ENCODE data around the gene STK26. TPM values are rescaled to one million over a fixed set of nuclear protein-coding genes. Genes with fewer than 3 reads are reported as not detected.

Gene STK26
- total and polyA plus RNA-seq, 4 donors = 2.0 to 16.9 (median 3.4) TPM

DNA sequence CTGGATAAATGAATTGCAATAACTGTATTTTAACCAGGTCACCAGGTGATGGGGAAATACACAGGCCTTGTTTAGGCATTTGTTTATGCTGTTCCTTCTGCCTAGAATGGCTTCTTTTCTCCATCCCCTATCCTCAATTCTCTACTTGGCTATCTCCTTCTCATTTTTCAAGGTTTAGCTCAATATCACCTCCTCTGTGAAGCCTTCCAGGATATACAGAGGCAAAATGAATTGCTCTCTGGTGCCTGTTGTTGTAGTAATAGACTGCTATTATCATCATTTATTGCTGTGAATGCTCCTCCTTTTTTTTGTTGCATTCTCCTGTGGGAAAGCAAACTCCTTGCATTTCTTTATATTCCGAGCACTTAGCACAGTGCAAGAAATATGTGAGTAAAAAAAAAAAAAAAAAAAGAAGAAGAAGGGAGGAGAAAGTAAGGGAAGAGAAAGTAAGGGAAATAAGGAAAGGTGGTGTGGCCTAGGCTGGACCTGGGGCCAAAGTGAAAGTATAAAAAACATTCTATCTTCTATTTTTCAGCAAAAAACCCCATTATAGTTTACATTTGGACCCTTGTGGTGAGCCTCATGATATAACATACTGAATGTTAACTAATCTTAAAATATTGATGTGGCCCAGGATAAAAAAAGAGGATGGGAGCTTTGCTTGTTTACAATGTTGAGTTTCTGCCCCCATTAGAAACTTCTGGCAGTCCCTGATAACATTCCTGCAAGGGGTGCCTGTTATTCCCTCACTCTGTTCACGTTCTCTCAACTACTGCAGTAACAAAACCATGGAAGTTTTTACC lies 6.3 kb upstream of the STK26 start:
- 83% methylated on average over 2 of the region's 2 CpGs for WGBS

More for the DNA sequence above, 6.3 kb upstream of the STK26 start:
- Histone ChIP-seq H3K27me3 (ENCODE audit: control insufficient read depth in 4 of 4, insufficient read depth in 4 of 4, low read length in 3 of 4) (no peaks in the 10 kb centered on the region), H3K9ac (ENCODE audit: low read depth in 1 of 2, low read length in 2 of 2) (no peak overlapping the region), H3K4me3 (ENCODE audit: low read depth in 1 of 3, low read length in 3 of 3) (no peak overlapping the region), H3K9me3 (ENCODE audit: control insufficient read depth in 4 of 4, low read length in 3 of 4) (no peaks in the 10 kb centered on the region), H3K36me3 (ENCODE audit: control insufficient read depth in 4 of 4, insufficient read depth in 3 of 4, low read depth in 1 of 4, low read length in 3 of 4) (no peaks in the 10 kb centered on the region), H3K27ac (ENCODE audit: low read depth in 1 of 2, low read length in 2 of 2) (no peak overlapping the region), H3K4me1 (ENCODE audit: control insufficient read depth in 4 of 4, insufficient read depth in 4 of 4, low read length in 3 of 4) (no peaks in the 10 kb centered on the region)
- TF ChIP-seq, protein P1, sequence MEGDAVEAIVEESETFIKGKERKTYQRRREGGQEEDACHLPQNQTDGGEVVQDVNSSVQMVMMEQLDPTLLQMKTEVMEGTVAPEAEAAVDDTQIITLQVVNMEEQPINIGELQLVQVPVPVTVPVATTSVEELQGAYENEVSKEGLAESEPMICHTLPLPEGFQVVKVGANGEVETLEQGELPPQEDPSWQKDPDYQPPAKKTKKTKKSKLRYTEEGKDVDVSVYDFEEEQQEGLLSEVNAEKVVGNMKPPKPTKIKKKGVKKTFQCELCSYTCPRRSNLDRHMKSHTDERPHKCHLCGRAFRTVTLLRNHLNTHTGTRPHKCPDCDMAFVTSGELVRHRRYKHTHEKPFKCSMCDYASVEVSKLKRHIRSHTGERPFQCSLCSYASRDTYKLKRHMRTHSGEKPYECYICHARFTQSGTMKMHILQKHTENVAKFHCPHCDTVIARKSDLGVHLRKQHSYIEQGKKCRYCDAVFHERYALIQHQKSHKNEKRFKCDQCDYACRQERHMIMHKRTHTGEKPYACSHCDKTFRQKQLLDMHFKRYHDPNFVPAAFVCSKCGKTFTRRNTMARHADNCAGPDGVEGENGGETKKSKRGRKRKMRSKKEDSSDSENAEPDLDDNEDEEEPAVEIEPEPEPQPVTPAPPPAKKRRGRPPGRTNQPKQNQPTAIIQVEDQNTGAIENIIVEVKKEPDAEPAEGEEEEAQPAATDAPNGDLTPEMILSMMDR (IDR thresholded peaks at IDR 0.05; ENCODE audit: low read depth, low read length, missing input control) = no peak
- TF ChIP-seq RAD21 (IDR thresholded peaks at IDR 0.05) (no peak), HNF4G (IDR thresholded peaks at IDR 0.05) (no peak), FOXA1 (IDR thresholded peaks at IDR 0.05) (no peak), FOXA2 (IDR thresholded peaks at IDR 0.05) (no peak), EGR1 (IDR thresholded peaks at IDR 0.05; ENCODE audit: low read depth in 2 of 2) (no peak), GABPA (IDR thresholded peaks at IDR 0.05 in 1 of 2, conservative IDR thresholded peaks at IDR 0.05 in 1 of 2) (no peak), JUND (IDR thresholded peaks at IDR 0.05) (no peak), RXRA (IDR thresholded peaks at IDR 0.05) (no peak), SP1 (IDR thresholded peaks at IDR 0.05) (no peak), TAF1 (conservative IDR thresholded peaks at IDR 0.05) (no peak), NR2F2 (IDR thresholded peaks at IDR 0.05) (no peak), YY1 (IDR thresholded peaks at IDR 0.05) (no peak), HNF4A (conservative IDR thresholded peaks at IDR 0.05) (no peak)
- TF ChIP-seq, protein P2, sequence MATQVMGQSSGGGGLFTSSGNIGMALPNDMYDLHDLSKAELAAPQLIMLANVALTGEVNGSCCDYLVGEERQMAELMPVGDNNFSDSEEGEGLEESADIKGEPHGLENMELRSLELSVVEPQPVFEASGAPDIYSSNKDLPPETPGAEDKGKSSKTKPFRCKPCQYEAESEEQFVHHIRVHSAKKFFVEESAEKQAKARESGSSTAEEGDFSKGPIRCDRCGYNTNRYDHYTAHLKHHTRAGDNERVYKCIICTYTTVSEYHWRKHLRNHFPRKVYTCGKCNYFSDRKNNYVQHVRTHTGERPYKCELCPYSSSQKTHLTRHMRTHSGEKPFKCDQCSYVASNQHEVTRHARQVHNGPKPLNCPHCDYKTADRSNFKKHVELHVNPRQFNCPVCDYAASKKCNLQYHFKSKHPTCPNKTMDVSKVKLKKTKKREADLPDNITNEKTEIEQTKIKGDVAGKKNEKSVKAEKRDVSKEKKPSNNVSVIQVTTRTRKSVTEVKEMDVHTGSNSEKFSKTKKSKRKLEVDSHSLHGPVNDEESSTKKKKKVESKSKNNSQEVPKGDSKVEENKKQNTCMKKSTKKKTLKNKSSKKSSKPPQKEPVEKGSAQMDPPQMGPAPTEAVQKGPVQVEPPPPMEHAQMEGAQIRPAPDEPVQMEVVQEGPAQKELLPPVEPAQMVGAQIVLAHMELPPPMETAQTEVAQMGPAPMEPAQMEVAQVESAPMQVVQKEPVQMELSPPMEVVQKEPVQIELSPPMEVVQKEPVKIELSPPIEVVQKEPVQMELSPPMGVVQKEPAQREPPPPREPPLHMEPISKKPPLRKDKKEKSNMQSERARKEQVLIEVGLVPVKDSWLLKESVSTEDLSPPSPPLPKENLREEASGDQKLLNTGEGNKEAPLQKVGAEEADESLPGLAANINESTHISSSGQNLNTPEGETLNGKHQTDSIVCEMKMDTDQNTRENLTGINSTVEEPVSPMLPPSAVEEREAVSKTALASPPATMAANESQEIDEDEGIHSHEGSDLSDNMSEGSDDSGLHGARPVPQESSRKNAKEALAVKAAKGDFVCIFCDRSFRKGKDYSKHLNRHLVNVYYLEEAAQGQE (IDR thresholded peaks at IDR 0.05) = no peak
- TF ChIP-seq, protein P3, sequence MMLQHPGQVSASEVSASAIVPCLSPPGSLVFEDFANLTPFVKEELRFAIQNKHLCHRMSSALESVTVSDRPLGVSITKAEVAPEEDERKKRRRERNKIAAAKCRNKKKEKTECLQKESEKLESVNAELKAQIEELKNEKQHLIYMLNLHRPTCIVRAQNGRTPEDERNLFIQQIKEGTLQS (IDR thresholded peaks at IDR 0.05) = no peak
- TF ChIP-seq, protein P4, sequence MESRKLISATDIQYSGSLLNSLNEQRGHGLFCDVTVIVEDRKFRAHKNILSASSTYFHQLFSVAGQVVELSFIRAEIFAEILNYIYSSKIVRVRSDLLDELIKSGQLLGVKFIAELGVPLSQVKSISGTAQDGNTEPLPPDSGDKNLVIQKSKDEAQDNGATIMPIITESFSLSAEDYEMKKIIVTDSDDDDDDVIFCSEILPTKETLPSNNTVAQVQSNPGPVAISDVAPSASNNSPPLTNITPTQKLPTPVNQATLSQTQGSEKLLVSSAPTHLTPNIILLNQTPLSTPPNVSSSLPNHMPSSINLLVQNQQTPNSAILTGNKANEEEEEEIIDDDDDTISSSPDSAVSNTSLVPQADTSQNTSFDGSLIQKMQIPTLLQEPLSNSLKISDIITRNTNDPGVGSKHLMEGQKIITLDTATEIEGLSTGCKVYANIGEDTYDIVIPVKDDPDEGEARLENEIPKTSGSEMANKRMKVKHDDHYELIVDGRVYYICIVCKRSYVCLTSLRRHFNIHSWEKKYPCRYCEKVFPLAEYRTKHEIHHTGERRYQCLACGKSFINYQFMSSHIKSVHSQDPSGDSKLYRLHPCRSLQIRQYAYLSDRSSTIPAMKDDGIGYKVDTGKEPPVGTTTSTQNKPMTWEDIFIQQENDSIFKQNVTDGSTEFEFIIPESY (IDR thresholded peaks at IDR 0.05) = no peak
- TF ChIP-seq, protein P5, sequence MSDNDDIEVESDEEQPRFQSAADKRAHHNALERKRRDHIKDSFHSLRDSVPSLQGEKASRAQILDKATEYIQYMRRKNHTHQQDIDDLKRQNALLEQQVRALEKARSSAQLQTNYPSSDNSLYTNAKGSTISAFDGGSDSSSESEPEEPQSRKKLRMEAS (IDR thresholded peaks at IDR 0.05) = no peak
- DNase-seq (ENCODE audit: low spot score) = no peak
